Osteoblast (primary cell): ENCODE measurements around the gene CAPS2. TPM values are rescaled to one million over a fixed set of nuclear protein-coding genes. Genes with fewer than 3 reads are reported as not detected.

Source experiments
- DNase-seq: peaks from one replicate; pipeline ENCODE4 v3.0.0; 2011; ENCODE audit warnings: low spot score, mixed read lengths; ENCODE audit not compliant: insufficient read length; ENCODE audit errors: missing footprints
- H2AFZ ChIP-seq: 2 replicates; pipeline ENCODE4 v1.6.0; 2011; ENCODE audit warnings: mild to moderate bottlenecking, low read length
- H3K27ac ChIP-seq: 2 replicates; pipeline ENCODE4 v1.5.1; 2011; ENCODE audit warnings: mild to moderate bottlenecking, low read depth, low read length, moderate library complexity
- H3K27me3 ChIP-seq: 2 replicates; pipeline ENCODE4 v1.6.0; 2012; ENCODE audit warnings: mild to moderate bottlenecking, control low read depth, inconsistent platforms, low read length, moderate library complexity; ENCODE audit not compliant: insufficient read depth
- H3K36me3 ChIP-seq: 2 replicates; pipeline ENCODE4 v1.5.1; 2011; ENCODE audit warnings: mild to moderate bottlenecking, low read length, control low read depth, moderate library complexity; ENCODE audit not compliant: insufficient read depth
- H3K4me1 ChIP-seq: 2 replicates; pipeline ENCODE4 v1.5.1; 2011; ENCODE audit warnings: mild to moderate bottlenecking, low read length, control low read depth, moderate library complexity; ENCODE audit not compliant: insufficient read depth
- H3K4me2 ChIP-seq: 2 replicates; pipeline ENCODE4 v1.6.0; 2011; ENCODE audit warnings: mild to moderate bottlenecking, low read length; ENCODE audit not compliant: insufficient read depth
- H3K4me3 ChIP-seq: fragments of 200-600 bp; sonication (generic); 3 replicates; pipeline ENCODE4 v1.5.1; 2012; ENCODE audit warnings: mild to moderate bottlenecking, low read length, inconsistent platforms; ENCODE audit not compliant: insufficient read depth
- H3K79me2 ChIP-seq: 2 replicates; pipeline ENCODE4 v1.6.0; 2012; ENCODE audit warnings: mild to moderate bottlenecking, low read length, control low read depth, inconsistent platforms; ENCODE audit not compliant: insufficient read depth
- H3K9me3 ChIP-seq: 2 replicates; pipeline ENCODE4 v1.5.1; 2011; ENCODE audit warnings: low read depth, low read length, control low read depth
- H4K20me1 ChIP-seq: 2 replicates; pipeline ENCODE4 v1.6.0; 2012; ENCODE audit warnings: mild to moderate bottlenecking, low read length, control low read depth; ENCODE audit not compliant: insufficient read depth
- total RNA-seq: library from RNA; depleted of rRNA; stranded (reverse); fragments of >200 nt; gene quantifications from 2 replicates; pipeline ENCODE4 v1.2.3, GENCODE V29; 2012
- TF ChIP-seq, protein P1 (sequence below): IDR thresholded peaks from 2 replicates; pipeline ENCODE4 v1.5.1; 2011; ENCODE audit warnings: mild to moderate bottlenecking, low read depth, low read length, moderate library complexity; ENCODE audit errors: extremely low read depth

The CAPS2 gene
- total RNA-seq, 1 donor: 10.5 TPM

DNA sequence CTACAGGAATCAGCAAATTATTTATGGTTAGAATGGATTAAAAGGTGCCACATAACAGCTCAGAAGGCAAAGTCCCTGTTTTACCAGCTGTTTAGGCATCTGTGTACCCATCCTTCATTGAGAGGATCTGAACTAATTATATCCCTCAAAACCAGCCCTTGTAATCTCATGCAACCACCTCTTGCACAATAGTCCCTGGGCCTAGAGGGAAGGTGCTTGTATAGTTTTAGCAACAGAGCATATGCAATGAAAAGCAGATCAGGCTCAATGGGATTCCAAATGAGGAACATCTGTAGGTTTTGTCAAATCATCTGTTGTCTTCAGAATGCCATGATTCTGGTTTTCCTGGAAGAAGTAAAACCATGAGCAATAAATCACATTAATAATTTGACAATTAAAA lies 34.8 kb upstream of the CAPS2 start:
- Histone ChIP-seq H4K20me1 (no peaks in the 10 kb centered on the region), H3K79me2 (no peaks in the 10 kb centered on the region), H3K36me3 (no peaks in the 10 kb centered on the region), H3K27ac (no peak overlapping the region), H3K9me3 (no peaks in the 10 kb centered on the region), H3K4me3 (no peak overlapping the region), H3K27me3 (no peaks in the 10 kb centered on the region), H3K4me2 (no peak overlapping the region), H3K4me1 (peaks cover 7% of the 10 kb centered on the region), H2AFZ (no peak overlapping the region)
- no peak for DNase-seq
- TF ChIP-seq, protein P1, sequence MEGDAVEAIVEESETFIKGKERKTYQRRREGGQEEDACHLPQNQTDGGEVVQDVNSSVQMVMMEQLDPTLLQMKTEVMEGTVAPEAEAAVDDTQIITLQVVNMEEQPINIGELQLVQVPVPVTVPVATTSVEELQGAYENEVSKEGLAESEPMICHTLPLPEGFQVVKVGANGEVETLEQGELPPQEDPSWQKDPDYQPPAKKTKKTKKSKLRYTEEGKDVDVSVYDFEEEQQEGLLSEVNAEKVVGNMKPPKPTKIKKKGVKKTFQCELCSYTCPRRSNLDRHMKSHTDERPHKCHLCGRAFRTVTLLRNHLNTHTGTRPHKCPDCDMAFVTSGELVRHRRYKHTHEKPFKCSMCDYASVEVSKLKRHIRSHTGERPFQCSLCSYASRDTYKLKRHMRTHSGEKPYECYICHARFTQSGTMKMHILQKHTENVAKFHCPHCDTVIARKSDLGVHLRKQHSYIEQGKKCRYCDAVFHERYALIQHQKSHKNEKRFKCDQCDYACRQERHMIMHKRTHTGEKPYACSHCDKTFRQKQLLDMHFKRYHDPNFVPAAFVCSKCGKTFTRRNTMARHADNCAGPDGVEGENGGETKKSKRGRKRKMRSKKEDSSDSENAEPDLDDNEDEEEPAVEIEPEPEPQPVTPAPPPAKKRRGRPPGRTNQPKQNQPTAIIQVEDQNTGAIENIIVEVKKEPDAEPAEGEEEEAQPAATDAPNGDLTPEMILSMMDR: no peak

DNA sequence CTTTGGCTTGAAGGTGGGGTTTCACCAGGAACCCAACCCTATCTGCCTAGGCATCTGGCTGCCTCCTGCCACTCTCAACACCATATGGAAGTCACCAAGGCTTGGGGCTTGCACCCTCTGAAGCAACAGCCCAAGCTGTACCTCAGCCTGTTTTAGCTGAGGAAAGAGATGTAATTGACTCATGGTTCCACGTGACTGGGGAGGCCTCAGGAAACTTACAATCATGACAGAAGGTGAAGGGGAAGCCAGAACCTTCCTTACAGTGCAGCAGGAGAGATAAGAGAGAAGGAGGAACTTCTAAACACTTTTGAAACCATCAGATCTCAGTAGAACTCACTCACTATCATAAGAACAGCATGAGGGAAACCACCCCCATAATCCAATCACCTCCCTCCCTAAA lies 31.3 kb upstream of the CAPS2 start:
- H3K4me1 ChIP-seq: peaks cover 2% of the 10 kb centered on the region
- no peak overlapping the region for H3K27ac ChIP-seq
- H3K36me3 ChIP-seq: no peaks in the 10 kb centered on the region
- TF ChIP-seq, protein P1: no peak
- H3K9me3 ChIP-seq: no peaks in the 10 kb centered on the region
- no peak overlapping the region for H2AFZ ChIP-seq
- no peak overlapping the region for H3K4me3 ChIP-seq
- H3K27me3 ChIP-seq: no peaks in the 10 kb centered on the region
- DNase-seq: no peak
- H4K20me1 ChIP-seq: no peaks in the 10 kb centered on the region
- no peak overlapping the region for H3K4me2 ChIP-seq
- H3K79me2 ChIP-seq: no peaks in the 10 kb centered on the region

DNA sequence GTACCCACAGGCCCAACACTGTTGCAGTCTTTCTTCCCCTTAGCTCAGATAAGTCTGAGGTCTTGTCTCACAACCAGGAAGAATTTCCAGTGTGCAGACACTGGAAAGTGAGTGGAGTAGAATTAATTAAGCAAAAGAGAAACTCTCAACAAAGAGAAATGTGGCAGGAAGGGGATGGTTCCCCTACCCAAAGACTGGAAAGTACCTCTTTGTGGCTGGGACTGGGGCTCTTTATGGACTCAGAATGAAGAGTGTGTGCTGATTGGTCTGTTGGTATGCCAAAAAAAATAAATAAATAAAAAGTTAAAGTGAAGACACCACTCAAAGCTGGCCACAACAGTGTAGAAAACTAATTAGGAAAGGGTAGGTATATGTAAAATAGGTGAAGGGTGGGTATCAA lies 30.8 kb upstream of the CAPS2 start:
- Histone ChIP-seq H2AFZ (no peak overlapping the region), H4K20me1 (no peaks in the 10 kb centered on the region), H3K27ac (no peak overlapping the region), H3K9me3 (no peaks in the 10 kb centered on the region), H3K27me3 (no peaks in the 10 kb centered on the region), H3K79me2 (no peaks in the 10 kb centered on the region), H3K4me1 (no peaks in the 10 kb centered on the region), H3K4me2 (no peak overlapping the region), H3K36me3 (no peaks in the 10 kb centered on the region), H3K4me3 (no peak overlapping the region)
- TF ChIP-seq, protein P1: no peak
- DNase-seq: no peak

DNA sequence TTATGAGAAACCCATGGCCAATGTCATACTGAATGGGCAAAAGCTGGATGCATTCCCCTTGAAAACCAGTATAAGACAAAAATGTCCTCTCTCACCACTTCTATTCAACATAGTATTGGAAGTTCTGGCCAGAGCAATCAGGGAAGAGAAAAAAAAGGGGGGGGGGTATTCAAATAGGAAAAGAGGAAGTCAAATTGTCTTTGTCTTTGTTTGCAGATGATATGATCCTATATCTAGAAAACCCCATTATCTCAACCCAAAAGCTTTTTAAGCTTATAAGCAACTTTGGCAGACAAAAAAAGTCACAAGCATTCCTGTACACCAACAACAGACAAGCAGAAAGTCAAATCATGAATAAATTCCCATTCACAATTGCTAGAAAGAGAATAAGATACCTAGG lies 23.9 kb upstream of the CAPS2 start:
- no peaks in the 10 kb centered on the region for H3K27me3 ChIP-seq
- H3K36me3 ChIP-seq: no peaks in the 10 kb centered on the region
- no peaks in the 10 kb centered on the region for H3K4me1 ChIP-seq
- H3K4me3 ChIP-seq: no peak overlapping the region
- H3K27ac ChIP-seq: no peak overlapping the region
- H3K9me3 ChIP-seq: peaks cover 2% of the 10 kb centered on the region
- H4K20me1 ChIP-seq: no peaks in the 10 kb centered on the region
- DNase-seq: no peak
- TF ChIP-seq, protein P1: no peak
- no peak overlapping the region for H2AFZ ChIP-seq
- H3K4me2 ChIP-seq: no peak overlapping the region
- no peaks in the 10 kb centered on the region for H3K79me2 ChIP-seq
